Spleen (tissue), 11 donors: Measurements from ENCODE around the gene ATP5ME. TPM values are rescaled to one million over a fixed set of nuclear protein-coding genes. Genes with fewer than 3 reads are reported as not detected.

ENCODE experiments used
- DNase-seq: peaks from one replicate; pipeline ENCODE4 v3.0.0-alpha.2; 2020
- H3K27ac ChIP-seq, 8 donors: fragments of 200-600 bp; sonication (generic) in 7 of 8; 1 replicate in 4 of 8; 2 replicates in 4 of 8; pipeline versions ENCODE4 v1.5.0 to v1.8.0; 2016 to 2021; ENCODE audit warnings: inconsistent platforms in 4 of 8, mild to moderate bottlenecking in 4 of 8, moderate library complexity in 1 of 8
- H3K27me3 ChIP-seq, 7 donors: fragments of 200-600 bp; sonication (generic) in 6 of 7; replicated peaks in 1 of 7; 1 replicate in 4 of 7; 2 replicates in 3 of 7; pipeline versions ENCODE4 v1.5.0 to v1.8.0; 2016 to 2021; ENCODE audit warnings: inconsistent platforms in 3 of 7, mild to moderate bottlenecking in 1 of 7
- H3K36me3 ChIP-seq, 6 donors: fragments of 200-600 bp; sonication (generic) in 5 of 6; 1 replicate in 4 of 6; 2 replicates in 2 of 6; pipeline versions ENCODE4 v1.5.0 to v1.8.0; 2016 to 2021; ENCODE audit warnings: inconsistent platforms in 2 of 6
- H3K4me1 ChIP-seq, 6 donors: fragments of 200-600 bp; sonication (generic) in 5 of 6; 1 replicate in 3 of 6; 2 replicates in 3 of 6; pipeline versions ENCODE4 v1.5.0 to v1.8.0; 2016 to 2021; ENCODE audit warnings: inconsistent platforms in 3 of 6
- H3K4me3 ChIP-seq, 8 donors: fragments of 200-600 bp; sonication (generic) in 7 of 8; 1 replicate in 4 of 8; 2 replicates in 4 of 8; pipeline versions ENCODE4 v1.5.0 to v1.8.0; 2016 to 2021; ENCODE audit warnings: inconsistent platforms in 4 of 8, mild to moderate bottlenecking in 4 of 8, moderate library complexity in 2 of 8
- H3K9me3 ChIP-seq, 8 donors: fragments of 200-600 bp; sonication (generic) in 7 of 8; 1 replicate in 4 of 8; 2 replicates in 4 of 8; pipeline versions ENCODE4 v1.5.0 to v1.8.0; 2016 to 2021; ENCODE audit warnings: inconsistent platforms in 4 of 8
- CTCF ChIP-seq, 11 experiments: fragments of 200-600 bp in 7 of 11; fragments of 450-650 bp in 4 of 11; sonication (generic) in 4 of 11; IDR thresholded peaks in 8 of 11; conservative IDR thresholded peaks in 3 of 11; 1 replicate in 7 of 11; 2 replicates in 4 of 11; pipeline versions ENCODE4 v1.4.0 to v1.8.0; 2016 to 2021; ENCODE audit warnings: antibody characterized with exemption in 11 of 11, inconsistent platforms in 4 of 11, mild to moderate bottlenecking in 1 of 11
- POLR2A ChIP-seq, 3 donors: fragments of 450-650 bp; IDR thresholded peaks; one replicate each; pipeline ENCODE4 v1.5.1; 2017; ENCODE audit warnings: antibody characterized with exemption in 3 of 3, mild to moderate bottlenecking in 1 of 3
- POLR2AphosphoS5 ChIP-seq, 3 donors: sonication (generic); formaldehyde crosslinking; IDR thresholded peaks; one replicate each; pipeline ENCODE4 v1.5.1; 2017; ENCODE audit warnings: antibody characterized with exemption in 3 of 3
- WGBS, 5 donors: extraction: QIAGEN DNeasy Blood & Tissue Kit in 3 of 5; methylation state at CpG; one replicate each; pipeline versions ENCODE4 v1.1.5 to v1.1.7; 2013 to 2018; 5-methylcytosine and 5-hydroxymethylcytosine counted together
- intact Hi-C: fragments of 100-400 bp; cut with DNase I; formaldehyde crosslinking; loops from one replicate; pipeline ENCODE4 v1.15.0; 2023; ENCODE audit warnings: low total_unique reads
- polyA plus RNA-seq, 3 donors: library from polyadenylated mRNA; stranded (reverse); fragments of 200-250 nt; gene quantifications; one replicate each; pipeline ENCODE4 v1.2.1, GENCODE V29; 2013
- total RNA-seq, 7 donors: library from RNA; depleted of rRNA in 3 of 7; stranded (reverse); fragments of >200 nt in 3 of 7; fragmentation: NEBNext Ultra II Directional in 4 of 7; extraction: Animal tissue kit (Norgen Biotek cat#: 25700) in 4 of 7; gene quantifications; one replicate each; pipeline versions ENCODE4 v1.1.0 to v1.2.1, GENCODE V29; 2016 to 2021
- donor health status: healthy with polysubstance abuse.
- donor health status: DM: no; HTN: no; CAD: no; lungs with moderate emphysema.
- donor health status: DM: no; HTN: no; CAD: no.
- donor health status: Bipolar disorder and iron deficiency.
- donor health status: healthy.
- donor health status: DM: no; HTN: no; CAD: no.
- donor health status: DM: yes; HTN: yes; CAD: no.

Gene ATP5ME
- total and polyA plus RNA-seq, 10 donors = 51.7 to 497 (median 169) TPM

- H3K4me1 ChIP-seq = peaks cover 6 to 60% (median 46%) of the 10 kb centered on the region in 6 donors
- H3K36me3 ChIP-seq = peaks cover 0 to 9% (median 0%) of the 10 kb centered on the region in 6 donors
- no peaks in the 10 kb centered on the region for H3K27me3 ChIP-seq
- peak overlapping the region in 1 of 8 donors; percentile 93 for H3K4me3 ChIP-seq
- DNase-seq = peak; percentile 84
- 82 to 91% (median 86%) methylated on average over 17 to 55 of the region's 58 CpGs for WGBS, 5 donors
- TF ChIP-seq POLR2A (IDR thresholded peaks at IDR 0.05) (no peak), POLR2AphosphoS5 (IDR thresholded peaks at IDR 0.05) (peak in 1 of 3 donors; percentile 41)
- H3K27ac ChIP-seq = peak overlapping the region in 2 of 8 donors; percentile 18 to 89
- intact Hi-C loops = no loop called here
- no peaks in the 10 kb centered on the region for H3K9me3 ChIP-seq
Observed at GRCh38 chr4:681736-682451, 7.8 kb upstream of the ATP5ME start.

- H3K27me3 ChIP-seq = no peaks in the 10 kb centered on the region
- peaks cover 0 to 6% (median 0%) of the 10 kb centered on the region in 6 donors for H3K36me3 ChIP-seq
- intact Hi-C loops = no loop called here
- H3K4me3 ChIP-seq = peak overlapping the region; percentile 40 to 93 (median 55)
- H3K4me1 ChIP-seq = peaks cover 6 to 58% (median 49%) of the 10 kb centered on the region in 6 donors
- H3K27ac ChIP-seq = peak overlapping the region; percentile 8 to 89 (median 66)
- peak; percentile 91 for DNase-seq
- 0 to 19% (median 4%) methylated on average over 8 to 57 of the region's 62 CpGs for WGBS, 5 donors
- no peaks in the 10 kb centered on the region for H3K9me3 ChIP-seq
- TF ChIP-seq POLR2A (IDR thresholded peaks at IDR 0.05) = no peak
- no peak for TF ChIP-seq CTCF (IDR thresholded peaks at IDR 0.05 in 8 of 11, conservative IDR thresholded peaks at IDR 0.05 in 3 of 11)
- peak; percentile 69 to 82 (median 70) for TF ChIP-seq POLR2AphosphoS5 (IDR thresholded peaks at IDR 0.05)
Observed at GRCh38 chr4:680928-681645, 7.0 kb upstream of the ATP5ME start.

GRCh38 chr4:680551-680927, 6.5 kb upstream of the ATP5ME start:
- H3K27ac ChIP-seq = peak overlapping the region; percentile 8 to 89 (median 66)
- peaks cover 0 to under 1% (median 0%) of the 10 kb centered on the region in 6 donors for H3K36me3 ChIP-seq
- no peaks in the 10 kb centered on the region for H3K27me3 ChIP-seq
- no peaks in the 10 kb centered on the region for H3K9me3 ChIP-seq
- intact Hi-C loops = no loop called here
- H3K4me1 ChIP-seq = peaks cover 8 to 63% (median 53%) of the 10 kb centered on the region in 6 donors
- 53 to 82% (median 74%) methylated on average over 6 to 17 of the region's 17 CpGs for WGBS, 5 donors
- TF ChIP-seq CTCF (IDR thresholded peaks at IDR 0.05 in 8 of 11, conservative IDR thresholded peaks at IDR 0.05 in 3 of 11) = no peak
- TF ChIP-seq POLR2A (IDR thresholded peaks at IDR 0.05) = no peak
- no peak for TF ChIP-seq POLR2AphosphoS5 (IDR thresholded peaks at IDR 0.05)
- peak overlapping the region in 7 of 8 donors; percentile 50 to 93 (median 56) for H3K4me3 ChIP-seq
- DNase-seq = peak; percentile 82

GRCh38 chr4:680091-680490, 6.0 kb upstream of the ATP5ME start:
- no peaks in the 10 kb centered on the region for H3K27me3 ChIP-seq
- peak; percentile 74 for DNase-seq
- peak overlapping the region in 5 of 8 donors; percentile 65 to 89 (median 69) for H3K27ac ChIP-seq
- H3K9me3 ChIP-seq = no peaks in the 10 kb centered on the region
- H3K4me1 ChIP-seq = peaks cover 12 to 68% (median 58%) of the 10 kb centered on the region in 6 donors
- TF ChIP-seq POLR2AphosphoS5 (IDR thresholded peaks at IDR 0.05) (no peak), CTCF (IDR thresholded peaks at IDR 0.05 in 8 of 11, conservative IDR thresholded peaks at IDR 0.05 in 3 of 11) (no peak), POLR2A (IDR thresholded peaks at IDR 0.05) (no peak)
- H3K36me3 ChIP-seq = no peaks in the 10 kb centered on the region
- H3K4me3 ChIP-seq = peak overlapping the region in 1 of 8 donors; percentile 93
- intact Hi-C loops = no loop called here
- 76 to 95% (median 89%) methylated on average over 6 to 9 of the region's 9 CpGs for WGBS, 5 donors
